ENCODE measurements around the gene KIFC3.

DNA sequence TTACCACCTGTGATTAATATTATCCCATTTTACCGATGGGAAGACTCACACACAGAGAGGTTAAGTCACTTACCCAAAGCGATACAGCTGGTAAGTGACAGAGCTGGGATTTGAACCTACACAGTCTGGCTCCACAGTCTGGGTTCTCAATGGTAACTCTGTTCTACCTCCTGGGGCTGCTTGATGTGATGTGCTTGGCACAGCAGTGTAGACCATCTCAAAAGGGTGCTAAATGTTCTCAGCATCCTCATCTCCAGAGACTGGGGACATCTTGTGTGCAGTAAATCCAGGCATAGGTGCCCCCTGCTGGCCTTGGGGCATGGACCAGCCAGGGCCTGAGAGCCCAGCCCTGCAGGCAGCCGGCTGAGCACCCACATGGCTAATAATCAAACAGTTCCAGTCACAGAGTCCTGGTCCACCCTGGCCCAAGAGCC, 82.1 kb downstream of the KIFC3 start:
- TF ChIP-seq CTCF (IDR thresholded peaks at IDR 0.05; ENCODE audit: low read depth, low read length), result peak; percentile 61
- no peak for TF ChIP-seq EZH2phosphoT487 (IDR thresholded peaks at IDR 0.05; ENCODE audit: low read depth)

All from OCI-LY3 (cell line).